ENCODE data around the gene SRPK2.
"Not testable (repeated sequence)": the region's sequence is repeated elsewhere in the genome, so short reads cannot be mapped to it uniquely, and the experiment has no call there.

Gene SRPK2

DNA sequence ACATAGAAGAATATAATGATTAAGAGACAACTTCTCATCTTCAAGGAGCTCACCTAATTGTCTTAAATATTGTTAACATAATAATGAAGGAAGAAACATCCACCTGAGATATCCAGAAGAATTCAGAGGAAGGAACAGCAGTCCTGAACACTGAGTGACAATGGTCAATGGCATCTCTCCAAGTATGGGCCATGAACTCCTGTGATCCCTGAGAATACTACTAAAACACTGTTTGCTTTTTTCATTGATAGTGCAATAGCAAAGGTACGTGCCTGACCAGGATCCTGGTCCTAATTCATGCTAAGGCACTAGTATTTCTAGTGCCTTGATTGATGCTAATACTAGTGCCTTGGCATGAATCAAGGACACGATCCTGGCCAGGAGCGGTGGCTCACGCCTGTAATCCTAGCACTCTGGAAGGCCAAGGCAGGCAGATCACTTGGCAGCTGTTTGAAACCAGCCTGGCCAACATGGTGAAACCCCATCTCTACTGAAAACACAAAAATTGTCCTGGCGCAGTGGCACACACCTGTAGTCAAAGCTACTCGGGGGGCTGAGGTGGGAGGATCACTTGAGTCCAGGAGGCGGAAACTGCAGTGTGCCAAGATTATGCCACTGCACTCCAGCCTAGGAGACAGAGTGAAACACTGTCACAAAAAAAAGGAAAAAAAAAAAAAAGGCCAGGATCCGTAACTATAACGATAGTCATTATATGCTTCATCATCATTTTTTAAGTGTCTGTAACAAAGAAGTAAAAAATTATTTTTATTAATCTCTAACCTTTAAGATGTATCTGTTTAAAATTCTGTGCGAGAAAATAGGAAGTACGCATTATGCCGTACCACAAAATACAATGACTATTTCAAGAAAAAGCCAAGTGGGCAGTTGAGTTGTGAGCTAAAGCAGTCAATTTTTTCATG is 49.1 kb downstream of the SRPK2 start:
- DNase-seq, result no peak

DNA sequence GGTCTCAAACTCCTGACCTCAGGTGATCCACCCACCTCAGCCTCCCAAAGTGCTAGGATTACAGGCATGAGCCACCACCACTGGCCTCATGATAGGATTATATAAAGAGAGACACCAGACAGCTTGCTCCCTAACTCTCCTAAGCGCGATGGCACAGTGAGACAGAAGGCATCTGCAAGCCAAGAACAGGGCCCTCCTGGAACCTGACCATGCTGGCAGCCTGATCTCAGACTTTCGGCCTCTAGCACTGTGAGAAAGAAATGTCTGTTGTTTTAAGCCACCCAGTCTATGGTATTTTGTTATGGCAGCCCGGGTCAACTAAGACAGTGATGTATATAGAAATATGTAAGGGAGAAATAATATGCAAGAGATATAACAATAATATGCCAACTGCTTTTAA is 51.2 kb downstream of the SRPK2 start:
- no peak for DNase-seq

- DNase-seq, result no peak
These were observed 52.7 kb downstream of the SRPK2 start for GRCh38 chr7:105336009-105336408.

DNA sequence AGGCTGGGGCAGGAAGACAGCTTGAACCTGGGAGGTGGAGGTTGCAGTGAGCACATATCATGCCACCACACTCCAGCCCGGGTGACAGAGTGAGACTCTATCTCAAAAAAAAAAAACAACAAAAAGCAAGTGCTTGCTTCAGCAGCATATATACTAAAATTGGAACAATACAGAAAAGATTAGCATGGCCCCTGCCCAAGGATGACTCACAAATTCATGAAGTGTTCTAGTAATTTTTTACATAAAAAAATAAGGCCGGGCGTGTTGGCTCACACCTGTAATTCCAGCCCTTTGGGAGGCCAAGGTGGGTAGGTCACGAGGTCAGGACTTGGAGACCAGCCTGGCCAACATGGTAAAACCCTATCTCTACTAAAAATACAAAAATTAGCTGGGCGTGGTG is 56.1 kb downstream of the SRPK2 start:
- DNase-seq, result not testable (repeated sequence)

- DNase-seq, result no peak
These were observed 58.2 kb downstream of the SRPK2 start for GRCh38 chr7:105330526-105330925.

DNA sequence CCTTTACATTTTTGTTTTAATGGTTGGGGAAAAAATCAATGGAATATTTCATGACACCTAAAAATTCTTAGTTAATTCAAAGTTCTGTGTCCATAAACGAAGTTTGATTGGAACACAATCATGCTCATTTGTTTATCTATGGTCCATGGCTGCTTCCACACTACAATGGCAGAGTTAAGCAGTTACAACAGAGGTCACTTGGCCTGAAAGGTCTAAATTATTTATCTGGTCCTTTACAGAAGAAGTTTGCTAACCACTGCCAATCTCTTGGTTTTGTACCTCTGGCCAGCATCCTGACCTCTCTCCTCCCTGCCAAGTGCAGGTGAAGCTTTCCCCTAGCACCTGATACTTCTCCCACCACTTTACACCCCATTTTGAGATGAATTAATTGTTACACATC is 61.5 kb downstream of the SRPK2 start:
- no peak for DNase-seq

- DNase-seq, result no peak
These were observed 63.4 kb downstream of the SRPK2 start for GRCh38 chr7:105325216-105325904.

- not testable (repeated sequence) for DNase-seq
These were observed 64.1 kb downstream of the SRPK2 start for GRCh38 chr7:105324606-105325005.

DNA sequence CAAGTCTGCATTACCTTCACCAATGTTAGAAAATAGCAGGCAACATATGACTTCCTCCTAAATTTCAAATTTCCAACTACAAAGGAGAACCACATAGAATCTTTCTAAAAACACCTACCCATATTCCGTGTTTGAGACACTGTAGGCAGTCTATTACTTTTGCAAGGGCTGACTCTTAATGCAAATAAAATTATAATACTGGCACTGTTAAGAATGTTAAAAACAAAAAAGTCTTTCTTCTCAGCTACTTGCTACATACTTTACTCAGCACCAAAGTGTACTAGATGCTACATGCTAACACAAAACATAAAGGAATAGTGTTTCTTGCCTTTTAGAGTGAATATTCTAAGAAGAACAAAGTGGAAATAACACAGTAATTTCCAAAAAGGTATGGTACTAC is 65.4 kb downstream of the SRPK2 start:
- DNase-seq, result no peak

DNA sequence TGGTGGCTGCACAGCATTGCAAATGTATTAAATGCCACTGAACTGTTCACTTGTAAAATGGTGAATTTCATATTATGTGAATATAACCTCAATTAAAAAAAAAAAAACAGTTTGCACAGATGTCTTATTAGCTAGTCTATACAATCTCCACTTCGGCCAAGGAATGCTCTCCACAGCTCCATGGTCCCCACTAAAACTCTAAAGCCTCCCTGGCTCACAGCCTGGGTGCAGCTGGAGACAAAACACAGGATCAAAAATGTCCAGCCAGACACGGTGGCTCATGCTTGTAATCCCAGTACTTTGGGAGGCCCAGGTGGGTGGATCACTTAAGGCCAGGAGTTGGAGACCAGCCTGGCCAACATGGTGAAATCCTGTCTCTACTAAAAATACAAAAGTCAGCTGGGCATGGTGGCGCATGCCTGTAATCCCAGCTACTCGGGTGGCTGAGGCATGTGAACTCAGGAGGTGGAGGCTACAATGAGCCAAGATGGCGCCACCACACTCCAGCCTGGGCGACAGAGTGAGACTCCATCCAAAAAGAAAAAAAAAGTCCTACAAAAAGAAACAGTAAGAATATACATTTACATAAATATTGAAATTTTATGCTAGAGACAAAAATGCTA is 66.0 kb downstream of the SRPK2 start:
- DNase-seq, result no peak

GRCh38 chr7:105321754-105322455 is 66.8 kb downstream of the SRPK2 start:
- DNase-seq, result no peak

- DNase-seq, result no peak
These were observed 67.8 kb downstream of the SRPK2 start for GRCh38 chr7:105320896-105321295.

- no peak for DNase-seq
These were observed 69.1 kb downstream of the SRPK2 start for GRCh38 chr7:105319578-105319977.

- no peak for DNase-seq
These were observed 72.0 kb downstream of the SRPK2 start for GRCh38 chr7:105316578-105317344.

GRCh38 chr7:105315357-105315756 is 73.4 kb downstream of the SRPK2 start:
- DNase-seq, result no peak

- no peak for DNase-seq
These were observed 79.2 kb downstream of the SRPK2 start for GRCh38 chr7:105309235-105310169.

DNA sequence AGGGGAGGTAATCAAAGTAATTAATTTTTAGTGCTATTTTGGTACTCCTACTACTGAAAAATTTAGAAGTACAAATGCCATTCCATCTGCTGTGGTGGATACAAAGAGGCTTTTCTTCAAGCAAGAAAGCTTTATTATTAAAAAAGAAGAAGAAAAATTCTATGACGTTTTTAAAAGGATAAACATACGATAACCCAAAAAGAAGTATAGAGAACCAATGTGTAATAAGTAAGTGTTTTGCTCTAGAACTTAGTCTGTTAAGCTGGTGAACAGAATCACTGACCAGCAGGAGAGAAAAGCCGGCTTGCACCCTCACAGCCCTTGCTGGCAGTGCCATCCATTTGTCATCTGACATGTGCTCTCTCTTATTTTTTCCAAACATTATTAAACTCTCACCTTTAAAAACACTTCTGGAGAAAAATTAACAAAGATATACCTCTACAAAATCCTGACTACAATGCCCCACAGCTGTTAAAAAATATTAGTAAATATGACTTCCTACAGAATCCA is 81.5 kb downstream of the SRPK2 start:
- no peak for DNase-seq

- no peak for DNase-seq
These were observed 82.4 kb downstream of the SRPK2 start for GRCh38 chr7:105306298-105306748.

DNA sequence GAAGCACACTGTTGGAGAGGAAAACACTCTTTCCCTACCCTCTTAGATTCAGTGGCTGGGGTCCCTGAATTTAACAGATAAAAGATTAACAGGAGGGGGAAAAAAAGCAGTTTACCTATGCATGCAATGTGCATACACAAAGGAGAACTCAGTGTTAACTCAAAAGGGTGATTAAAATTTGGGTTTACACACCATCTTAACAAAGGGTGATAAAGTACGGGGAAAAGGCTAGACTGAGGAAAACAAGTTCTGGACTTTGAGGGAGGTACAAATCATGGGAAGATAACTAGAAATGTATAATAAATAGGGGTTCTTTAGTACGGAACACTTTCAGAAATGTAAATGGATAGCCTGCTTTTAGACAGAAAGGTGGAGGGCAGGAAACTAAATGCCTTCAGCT is 83.1 kb downstream of the SRPK2 start:
- no peak for DNase-seq
